HepG2 (cell line): ENCODE data around the gene PELI2. TPM values are rescaled to one million over a fixed set of nuclear protein-coding genes. Genes with fewer than 3 reads are reported as not detected.
A peak's percentile ranks its signal among the peaks of the same experiment; 100 is the strongest.

ENCODE experiments used
- ATAC-seq: fragments of 200-7000 bp; cut with Tn5 transposase; 3 replicates; pipeline ENCODE4 v1.9.1; 2020; ENCODE audit warnings: mild to moderate bottlenecking, moderate library complexity
- BruUV-seq: library from RNA; stranded (reverse); fragments of 400-500 nt; replicated peaks from 2 replicates; lab custom pipeline; 2021; lab: Mats Ljungman, UMichigan
- CTCF ChIA-PET: fragments of 300-600 bp; formaldehyde crosslinking; extraction: SDS; loops from one replicate; lab custom pipeline; 2021; ENCODE audit warnings: low total read pairs, inconsistent platforms, low intra/inter-chr PET ratio; lab: Yijun Ruan, JAX
- POLR2A ChIA-PET: fragments of 350-600 bp; sonication (Branson Sonifier 250); formaldehyde crosslinking; loops from one replicate; lab custom pipeline; 2020; ENCODE audit warnings: antibody characterized with exemption, inconsistent platforms; lab: Yijun Ruan, JAX
- DNase-seq: peaks from one replicate; pipeline ENCODE4 v3.0.0-alpha.2; 2015; ENCODE audit warnings: low spot score
- FAIRE-seq: peaks from 3 replicates; lab custom pipeline; 2011; peaks lifted over from hg19 to GRCh38; lab: Jason Lieb, UNC
- H2AFZ ChIP-seq: one replicate; pipeline ENCODE4 v1.6.1; 2011; ENCODE audit warnings: low read length, inconsistent platforms
- H3K27ac ChIP-seq: fragments of 300-600 bp; 3 replicates; pipeline ENCODE4 v1.8.0; 2011; ENCODE audit warnings: mixed run types, mild to moderate bottlenecking, mixed read lengths, low read length, inconsistent platforms; ENCODE audit not compliant: insufficient read depth; ENCODE audit errors: extremely low read length
- H3K27me3 ChIP-seq, 2 experiments: fragments of 200-600 bp in 1 of 2; 2 replicates in 1 of 2; 3 replicates in 1 of 2; pipeline versions ENCODE4 v1.6.0 to v1.8.0; 2011; ENCODE audit warnings: low read length in 2 of 2, mild to moderate bottlenecking in 2 of 2, moderate library complexity in 2 of 2, inconsistent platforms in 1 of 2; ENCODE audit not compliant: insufficient read depth in 2 of 2, control insufficient read depth in 1 of 2
- H3K36me3 ChIP-seq, 2 experiments: fragments of 200-600 bp in 1 of 2; replicated peaks in 1 of 2; 2 replicates in 1 of 2; 3 replicates in 1 of 2; pipeline versions ENCODE4 v1.5.1 to v1.8.0; 2011; ENCODE audit warnings: low read length in 2 of 2, inconsistent platforms in 1 of 2; ENCODE audit not compliant: insufficient read depth in 2 of 2, control insufficient read depth in 1 of 2
- H3K4me1 ChIP-seq: 2 replicates; pipeline ENCODE4 v1.5.1; 2012; ENCODE audit warnings: low read length, inconsistent platforms; ENCODE audit not compliant: insufficient read depth
- H3K4me2 ChIP-seq: 2 replicates; pipeline ENCODE4 v1.6.0; 2011; ENCODE audit warnings: low read depth, low read length, inconsistent platforms
- H3K4me3 ChIP-seq, 3 experiments: fragments of 200-600 bp in 1 of 3; sonication (generic), shearing (Covaris generic) in 1 of 3; replicated peaks in 1 of 3; 2 replicates each; pipeline ENCODE4 v1.5.1; 2011 to 2016; ENCODE audit warnings: low read length in 3 of 3, inconsistent platforms in 2 of 3, low read depth in 2 of 3, mild to moderate bottlenecking in 2 of 3, control low read depth in 1 of 3, mixed read lengths in 1 of 3; ENCODE audit not compliant: insufficient read depth in 1 of 3
- H3K79me2 ChIP-seq: one replicate; pipeline ENCODE4 v1.6.1; 2011; ENCODE audit warnings: low read length, inconsistent platforms; ENCODE audit not compliant: insufficient read depth
- H3K9ac ChIP-seq: 2 replicates; pipeline ENCODE4 v1.6.0; 2011; ENCODE audit warnings: mild to moderate bottlenecking, low read depth, low read length, inconsistent platforms; ENCODE audit not compliant: insufficient read depth
- H3K9me3 ChIP-seq: 2 replicates; pipeline ENCODE4 v1.5.1; 2012; ENCODE audit warnings: mild to moderate bottlenecking, low read length
- H4K20me1 ChIP-seq: 2 replicates; pipeline ENCODE4 v1.6.0; 2011; ENCODE audit warnings: inconsistent platforms, mild to moderate bottlenecking, low read length, moderate library complexity; ENCODE audit not compliant: insufficient read depth
- ZFP62 ChIP-seq: sonication (generic); formaldehyde crosslinking; IDR thresholded peaks from 2 replicates; pipeline ENCODE4 v1.4.0; 2020; ENCODE audit warnings: missing genetic modification reagents
- ZNF337 ChIP-seq: sonication (generic); formaldehyde crosslinking; IDR thresholded peaks from 2 replicates; pipeline ENCODE4 v1.5.1; 2020; ENCODE audit warnings: missing genetic modification reagents, low read depth, mild to moderate bottlenecking, borderline replicate concordance
- WGBS: methylation state at CpG from one replicate; pipeline ENCODE4 v1.1.6; 2017; ENCODE audit warnings: low lambda C conversion rate; 5-methylcytosine and 5-hydroxymethylcytosine counted together
- in situ Hi-C: cut with HindIII; loops from 2 replicates; pipeline ENCODE4 v1.10.0; 2017; ENCODE audit warnings: low pct_unique_long_range_greater_than_20kb; ENCODE audit not compliant: extremely low pct_ligation_motif_present
- intact Hi-C: fragments of 100-400 bp; cut with micrococcal nuclease; formaldehyde crosslinking; loops from one replicate; pipeline ENCODE4 v1.10.0; 2022; ENCODE audit not compliant: unreplicated experiment
- polyA plus RNA-seq, 8 experiments: library from polyadenylated mRNA; depleted of rRNA in 3 of 8; stranded (reverse) in 7 of 8; unstranded in 1 of 8; fragments of >200 nt; fragmentation: Illumina TruSeq in 4 of 8; extraction: Trizol in 4 of 8; gene quantifications; 2 replicates each; pipeline versions ENCODE4 v1.2.1 to v1.2.3, GENCODE V29; 2011 to 2016; ENCODE audit warnings: low read depth in 4 of 8, missing spikeins in 1 of 8, mixed read lengths in 1 of 8; ENCODE audit not compliant: insufficient read depth in 1 of 8
- total RNA-seq, 5 experiments: library from RNA; depleted of rRNA; stranded (reverse); fragments of >200 nt; fragmentation: Illumina TruSeq; extraction: Trizol; gene quantifications; 2 replicates each; pipeline ENCODE4 v1.2.3, GENCODE V29; 2016; ENCODE audit warnings: low read depth in 1 of 5
- TF ChIP-seq, protein P1 (sequence below): sonication (generic); formaldehyde crosslinking; IDR thresholded peaks from 2 replicates; pipeline ENCODE4 v1.4.0; 2020; ENCODE audit warnings: missing genetic modification reagents, borderline replicate concordance
- TF ChIP-seq, protein P2 (sequence below): sonication (generic); formaldehyde crosslinking; IDR thresholded peaks from 2 replicates; pipeline ENCODE4 v1.5.0; 2020; ENCODE audit warnings: missing genetic modification reagents, mild to moderate bottlenecking, borderline replicate concordance

Gene PELI2
- total and polyA plus RNA-seq, 2 of the 13 experiments (the other 11 are each of a cell fraction or from before 2014, with no cell fraction given) = 0.07 TPM; not detected in 1

DNA sequence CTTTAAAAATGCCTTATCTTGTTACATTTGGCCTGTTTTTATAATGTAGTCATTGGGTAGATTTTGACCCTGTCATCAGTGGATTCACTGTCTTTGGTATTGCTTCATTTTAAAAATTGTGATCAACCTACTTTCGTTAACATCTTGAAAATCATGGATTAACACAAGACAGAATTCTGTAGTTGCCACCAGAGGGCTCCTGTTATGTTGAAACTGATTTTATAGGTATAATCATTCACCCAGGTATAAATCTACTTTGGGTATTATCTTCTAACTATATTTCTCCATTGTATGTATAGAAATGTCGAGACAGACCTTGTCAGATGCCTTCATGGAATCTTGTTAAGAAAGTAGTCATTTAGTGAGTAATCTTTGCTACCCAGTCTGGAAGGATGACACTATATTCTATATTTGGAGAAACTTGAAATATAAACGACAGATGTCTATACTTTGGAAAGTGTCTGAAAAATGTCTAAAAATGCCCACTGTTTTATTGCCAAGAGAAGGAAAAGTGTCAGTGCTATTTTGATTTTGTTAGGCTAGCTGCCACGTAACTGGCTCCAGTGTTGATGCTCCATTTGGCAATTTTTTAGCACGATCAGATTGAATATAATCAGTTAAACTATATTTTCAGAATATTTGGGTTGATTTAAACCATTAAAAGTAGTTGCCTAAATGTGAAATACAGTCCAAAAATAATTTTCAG, 129.4 kb downstream of the PELI2 start:
- Histone ChIP-seq H3K4me3 (no peak overlapping the region), H3K36me3 (no peaks in the 10 kb centered on the region), H3K9ac (no peak overlapping the region), H2AFZ (no peak overlapping the region), H3K9me3 (no peaks in the 10 kb centered on the region), H4K20me1 (no peaks in the 10 kb centered on the region), H3K27me3 (no peaks in the 10 kb centered on the region), H3K4me2 (no peak overlapping the region), H3K79me2 (no peaks in the 10 kb centered on the region), H3K27ac (no peak overlapping the region), H3K4me1 (no peaks in the 10 kb centered on the region)
- FAIRE-seq (peak; percentile 49), DNase-seq (peak; percentile 12), ATAC-seq (no peak)
- WGBS = 11% methylated on average over 5 of the region's 5 CpGs
- no peak for TF ChIP-seq ZNF337 (CRISPR knock-in tag)
- TF ChIP-seq, protein P1, sequence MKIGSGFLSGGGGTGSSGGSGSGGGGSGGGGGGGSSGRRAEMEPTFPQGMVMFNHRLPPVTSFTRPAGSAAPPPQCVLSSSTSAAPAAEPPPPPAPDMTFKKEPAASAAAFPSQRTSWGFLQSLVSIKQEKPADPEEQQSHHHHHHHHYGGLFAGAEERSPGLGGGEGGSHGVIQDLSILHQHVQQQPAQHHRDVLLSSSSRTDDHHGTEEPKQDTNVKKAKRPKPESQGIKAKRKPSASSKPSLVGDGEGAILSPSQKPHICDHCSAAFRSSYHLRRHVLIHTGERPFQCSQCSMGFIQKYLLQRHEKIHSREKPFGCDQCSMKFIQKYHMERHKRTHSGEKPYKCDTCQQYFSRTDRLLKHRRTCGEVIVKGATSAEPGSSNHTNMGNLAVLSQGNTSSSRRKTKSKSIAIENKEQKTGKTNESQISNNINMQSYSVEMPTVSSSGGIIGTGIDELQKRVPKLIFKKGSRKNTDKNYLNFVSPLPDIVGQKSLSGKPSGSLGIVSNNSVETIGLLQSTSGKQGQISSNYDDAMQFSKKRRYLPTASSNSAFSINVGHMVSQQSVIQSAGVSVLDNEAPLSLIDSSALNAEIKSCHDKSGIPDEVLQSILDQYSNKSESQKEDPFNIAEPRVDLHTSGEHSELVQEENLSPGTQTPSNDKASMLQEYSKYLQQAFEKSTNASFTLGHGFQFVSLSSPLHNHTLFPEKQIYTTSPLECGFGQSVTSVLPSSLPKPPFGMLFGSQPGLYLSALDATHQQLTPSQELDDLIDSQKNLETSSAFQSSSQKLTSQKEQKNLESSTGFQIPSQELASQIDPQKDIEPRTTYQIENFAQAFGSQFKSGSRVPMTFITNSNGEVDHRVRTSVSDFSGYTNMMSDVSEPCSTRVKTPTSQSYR = no peak
- TF ChIP-seq ZFP62 (CRISPR knock-in tag) = no peak
- TF ChIP-seq, protein P2, sequence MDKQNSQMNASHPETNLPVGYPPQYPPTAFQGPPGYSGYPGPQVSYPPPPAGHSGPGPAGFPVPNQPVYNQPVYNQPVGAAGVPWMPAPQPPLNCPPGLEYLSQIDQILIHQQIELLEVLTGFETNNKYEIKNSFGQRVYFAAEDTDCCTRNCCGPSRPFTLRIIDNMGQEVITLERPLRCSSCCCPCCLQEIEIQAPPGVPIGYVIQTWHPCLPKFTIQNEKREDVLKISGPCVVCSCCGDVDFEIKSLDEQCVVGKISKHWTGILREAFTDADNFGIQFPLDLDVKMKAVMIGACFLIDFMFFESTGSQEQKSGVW = no peak
- intact Hi-C loops (no loop called here), in situ Hi-C loops (no loop called here)
- ChIA-PET CTCF (interaction anchor here (1.0 to 1.5 kb wide), 2 partner anchors 92 to 227 kb away, joined by 3 to 5 read pairs; no protein-coding TSS in a partner anchor), POLR2A (no interaction called here)
- BruUV-seq = no TSS peak
